PC-3 (cell line): ENCODE results near the gene SH3TC1. TPM values are rescaled to one million over a fixed set of nuclear protein-coding genes. Genes with fewer than 3 reads are reported as not detected.

ENCODE experiments used
- ATAC-seq: fragments of 200-7000 bp; cut with Tn5 transposase; 2 replicates; pipeline ENCODE4 v1.9.1; 2020; ENCODE audit warnings: mild to moderate bottlenecking, moderate library complexity
- BruUV-seq: library from RNA; stranded (reverse); fragments of 400-500 nt; replicated peaks from 2 replicates; lab custom pipeline; 2021; lab: Mats Ljungman, UMichigan
- CTCF ChIA-PET: fragments of 300-600 bp; sonication (Branson Sonifier 250); formaldehyde crosslinking; loops from one replicate; lab custom pipeline; 2022; ENCODE audit warnings: antibody characterized with exemption; lab: Charles Lee
- POLR2A ChIA-PET: fragments of 300-600 bp; sonication (Branson Sonifier 250); formaldehyde crosslinking; loops from one replicate; lab custom pipeline; 2022; ENCODE audit warnings: antibody characterized with exemption; ENCODE audit not compliant: unreplicated experiment; lab: Charles Lee
- DNase-seq: peaks from one replicate; pipeline ENCODE4 v3.0.0-alpha.2; 2015
- H2AFZ ChIP-seq: fragments of 300-600 bp; sonication (generic); 2 replicates; pipeline ENCODE4 v1.6.0; 2016; ENCODE audit warnings: antibody characterized with exemption, low read length
- H3F3A ChIP-seq: fragments of 300-600 bp; sonication (generic); one replicate; pipeline ENCODE4 v1.6.0; 2017; ENCODE audit warnings: antibody characterized with exemption, low read length, control low read depth, mild to moderate bottlenecking; ENCODE audit not compliant: unreplicated experiment
- H3K27ac ChIP-seq: fragments of 300-600 bp; sonication (generic); 2 replicates; pipeline ENCODE4 v1.5.1; 2016; ENCODE audit warnings: mild to moderate bottlenecking, low read length
- H3K27me3 ChIP-seq: fragments of 300-600 bp; sonication (generic); 2 replicates; pipeline ENCODE4 v1.6.1; 2016; ENCODE audit warnings: low read length, mixed read lengths
- H3K36me3 ChIP-seq: fragments of 300-600 bp; sonication (generic); 2 replicates; pipeline ENCODE4 v1.6.1; 2016; ENCODE audit warnings: low read depth, mixed run types, low read length, mixed read lengths
- H3K4me1 ChIP-seq: fragments of 300-600 bp; sonication (generic); 2 replicates; pipeline ENCODE4 v1.5.1; 2016; ENCODE audit warnings: low read length; ENCODE audit not compliant: insufficient read depth
- H3K4me2 ChIP-seq: fragments of 300-600 bp; sonication (generic); 2 replicates; pipeline ENCODE4 v1.6.0; 2016; ENCODE audit warnings: low read length
- H3K4me3 ChIP-seq: fragments of 300-600 bp; sonication (generic); 2 replicates; pipeline ENCODE4 v1.5.1; 2016; ENCODE audit warnings: mild to moderate bottlenecking, low read length, mixed read lengths
- H3K79me2 ChIP-seq: fragments of 300-600 bp; sonication (generic); 2 replicates; pipeline ENCODE4 v1.6.1; 2017; ENCODE audit warnings: low read length, mixed read lengths
- H3K9ac ChIP-seq: fragments of 300-600 bp; sonication (generic); 2 replicates; pipeline ENCODE4 v1.6.0; 2016; ENCODE audit warnings: mild to moderate bottlenecking, low read length
- H3K9me2 ChIP-seq: fragments of 300-600 bp; sonication (generic); replicated peaks from 2 replicates; pipeline ENCODE4 v1.6.1; 2016; ENCODE audit warnings: mixed run types, low read length, mixed read lengths
- H3K9me3 ChIP-seq: fragments of 300-600 bp; sonication (generic); 2 replicates; pipeline ENCODE4 v1.6.1; 2016; ENCODE audit warnings: low read length, mixed read lengths
- H4K20me1 ChIP-seq: fragments of 300-600 bp; sonication (generic); 2 replicates; pipeline ENCODE4 v1.6.1; 2016; ENCODE audit warnings: low read length, mixed read lengths
- CTCF ChIP-seq: fragments of 300-600 bp; sonication (generic); conservative IDR thresholded peaks from 2 replicates; pipeline ENCODE4 v1.5.1; 2017; ENCODE audit warnings: antibody characterized with exemption, low read depth, mild to moderate bottlenecking, low read length
- EZH2 ChIP-seq: fragments of 300-600 bp; sonication (generic); IDR thresholded peaks from one replicate; pipeline ENCODE4 v1.6.1; 2017; ENCODE audit warnings: antibody characterized with exemption, mild to moderate bottlenecking, low read length; ENCODE audit not compliant: unreplicated experiment
- EZH2phosphoT487 ChIP-seq: fragments of 300-600 bp; sonication (generic); IDR thresholded peaks from 2 replicates; pipeline ENCODE4 v1.6.1; 2018; ENCODE audit warnings: mild to moderate bottlenecking, antibody characterized with exemption, low read length, borderline replicate concordance
- intact Hi-C: fragments of 100-400 bp; cut with micrococcal nuclease; formaldehyde crosslinking; loops from 2 replicates; pipeline ENCODE4 v1.9.0; 2023
- total RNA-seq: library from RNA; depleted of rRNA; stranded (reverse); fragments of >200 nt; gene quantifications from 2 replicates; pipeline ENCODE4 v1.2.3, GENCODE V29; 2014

SH3TC1 gene
- total RNA-seq, 1 experiment from 2014 or later = 23.1 TPM

GRCh38 chr4:8182858-8183725 lies 16.0 kb upstream of the SH3TC1 start:
- CTCF ChIA-PET = no interaction called here
- no peak for TF ChIP-seq EZH2
- no peak for TF ChIP-seq EZH2phosphoT487
- TF ChIP-seq CTCF = no peak
- intact Hi-C loops = no loop called here

GRCh38 chr4:8184061-8184460 lies 15.0 kb upstream of the SH3TC1 start:
- intact Hi-C loops = no loop called here

More at GRCh38 chr4:8182858-8183725, 16.0 kb upstream of the SH3TC1 start:
- H3K4me2 ChIP-seq = peak overlapping the region; percentile 51
- H3K79me2 ChIP-seq = no peaks in the 10 kb centered on the region
- H2AFZ ChIP-seq = no peak overlapping the region
- H3K9me2 ChIP-seq = no peaks in the 10 kb centered on the region
- no peaks in the 10 kb centered on the region for H4K20me1 ChIP-seq
- H3F3A ChIP-seq = no peaks in the 10 kb centered on the region
- H3K9ac ChIP-seq = peak overlapping the region; percentile 73
- no peaks in the 10 kb centered on the region for H3K36me3 ChIP-seq
- H3K9me3 ChIP-seq = no peaks in the 10 kb centered on the region
- peaks cover 58% of the 10 kb centered on the region for H3K4me1 ChIP-seq
- H3K4me3 ChIP-seq = peak overlapping the region; percentile 9; the same call in 1 of the 2 replicates
- ATAC-seq (peak; percentile 80), DNase-seq (peak; percentile 97)
- no TSS peak for BruUV-seq
- no peaks in the 10 kb centered on the region for H3K27me3 ChIP-seq
- POLR2A ChIA-PET = no interaction called here
- peak overlapping the region; percentile 89 for H3K27ac ChIP-seq

More at GRCh38 chr4:8184061-8184460, 15.0 kb upstream of the SH3TC1 start:
- Histone ChIP-seq H2AFZ (no peak overlapping the region), H3K4me1 (peaks cover 68% of the 10 kb centered on the region), H3K9ac (peak overlapping the region; percentile 45), H3K9me3 (no peaks in the 10 kb centered on the region), H3K4me2 (peak overlapping the region; percentile 36; the same call in 1 of the 2 replicates), H3K79me2 (no peaks in the 10 kb centered on the region), H3K9me2 (no peaks in the 10 kb centered on the region), H3K4me3 (no peak overlapping the region), H4K20me1 (no peaks in the 10 kb centered on the region), H3K27ac (peak overlapping the region; percentile 89), H3K36me3 (no peaks in the 10 kb centered on the region), H3K27me3 (no peaks in the 10 kb centered on the region), H3F3A (no peaks in the 10 kb centered on the region)
- ChIA-PET CTCF (no interaction called here), POLR2A (no interaction called here)
- TF ChIP-seq EZH2 (no peak), CTCF (no peak)
- BruUV-seq = no TSS peak
- ATAC-seq (no peak), DNase-seq (no peak)
